ENCODE data around the gene CDC42.

- no peak for TF ChIP-seq POLR2AphosphoS5 (IDR thresholded peaks at IDR 0.05; ENCODE audit: low read depth)
- TF ChIP-seq CTCF (conservative IDR thresholded peaks at IDR 0.05; ENCODE audit: low read depth in 2 of 2) = no peak
- no peak for TF ChIP-seq EZH2 (IDR thresholded peaks at IDR 0.05; ENCODE audit: low read depth, unreplicated experiment)
- no peak for TF ChIP-seq REST (IDR thresholded peaks at IDR 0.05; ENCODE audit: unreplicated experiment)
- TF ChIP-seq EZH2phosphoT487 (IDR thresholded peaks at IDR 0.05; ENCODE audit: unreplicated experiment) = no peak
- TF ChIP-seq JUNB (IDR thresholded peaks at IDR 0.05; ENCODE audit: unreplicated experiment) = no peak
- no peak for TF ChIP-seq ZNF331 (CRISPR knock-in tag; IDR thresholded peaks at IDR 0.05; ENCODE audit: low read depth)
Measured at GRCh38 chr1:22055463-22055862, 3.0 kb downstream of the CDC42 start.
